Muscle layer of colon (tissue), 2 donors: ENCODE data around the gene LRRC8D.
"Not testable (repeated sequence)": the region's sequence is repeated elsewhere in the genome, so short reads cannot be mapped to it uniquely, and the experiment has no call there.

ENCODE experiments used
- H3K27ac ChIP-seq: one replicate; pipeline ENCODE4 v1.7.0; 2013; ENCODE audit warnings: low read depth, mild to moderate bottlenecking, low read length, moderate library complexity
- H3K27me3 ChIP-seq, 2 donors: one replicate each; pipeline ENCODE4 v1.7.0; 2013; ENCODE audit warnings: low read length in 2 of 2, mild to moderate bottlenecking in 2 of 2; ENCODE audit not compliant: insufficient read depth in 2 of 2, control insufficient read depth in 1 of 2
- H3K36me3 ChIP-seq: one replicate; pipeline ENCODE4 v1.7.0; 2013; ENCODE audit warnings: mild to moderate bottlenecking, low read length; ENCODE audit not compliant: insufficient read depth
- H3K4me1 ChIP-seq: one replicate; pipeline ENCODE4 v1.7.0; 2013; ENCODE audit warnings: mild to moderate bottlenecking, low read length; ENCODE audit not compliant: insufficient read depth
- H3K4me3 ChIP-seq, 2 donors: one replicate each; pipeline ENCODE4 v1.7.0; 2013; ENCODE audit warnings: low read length in 2 of 2, low read depth in 1 of 2, mild to moderate bottlenecking in 1 of 2, moderate library complexity in 1 of 2
- H3K9ac ChIP-seq: one replicate; pipeline ENCODE4 v1.7.0; 2013; ENCODE audit warnings: low read length
- H3K9me3 ChIP-seq: one replicate; pipeline ENCODE4 v1.7.0; 2013; ENCODE audit warnings: mild to moderate bottlenecking, low read length
- donor health status: abdominal sarcoma.
- donor health status: Adenocarcinoma of cecum.

The LRRC8D gene

GRCh38 chr1:89794406-89794805 is 26.4 kb upstream of the LRRC8D start:
- Histone ChIP-seq H3K9ac (no peak overlapping the region), H3K4me3 (no peak overlapping the region), H3K9me3 (no peaks in the 10 kb centered on the region), H3K27me3 (no peaks in the 10 kb centered on the region), H3K36me3 (no peaks in the 10 kb centered on the region), H3K4me1 (no peaks in the 10 kb centered on the region), H3K27ac (no peak overlapping the region)

GRCh38 chr1:89795571-89795970 is 25.3 kb upstream of the LRRC8D start:
- H3K27me3 ChIP-seq, H3K36me3 ChIP-seq, H3K9ac ChIP-seq, H3K9me3 ChIP-seq, H3K27ac ChIP-seq, H3K4me1 ChIP-seq, H3K4me3 ChIP-seq: not testable (repeated sequence)

DNA sequence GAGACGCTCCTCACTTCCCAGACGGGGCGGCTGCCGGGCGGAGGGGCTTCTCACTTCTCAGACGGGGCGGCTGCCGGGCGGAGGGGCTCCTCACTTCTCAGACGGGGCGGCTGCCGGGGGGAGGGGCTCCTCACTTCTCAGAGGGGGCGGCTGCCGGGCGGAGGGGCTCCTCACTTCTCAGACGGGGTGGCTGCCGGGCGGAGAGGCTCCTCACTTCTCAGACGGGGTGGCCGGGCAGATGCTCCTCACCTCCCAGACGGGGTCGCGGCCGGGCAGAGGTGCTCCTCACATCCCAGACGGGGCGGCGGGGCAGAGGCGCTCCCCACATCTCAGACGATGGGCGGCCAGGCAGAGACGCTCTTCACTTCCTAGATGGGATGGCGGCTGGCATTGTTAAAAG is 23.0 kb upstream of the LRRC8D start:
- H3K9ac ChIP-seq, H3K9me3 ChIP-seq, H3K4me1 ChIP-seq, H3K27me3 ChIP-seq, H3K36me3 ChIP-seq, H3K4me3 ChIP-seq, H3K27ac ChIP-seq: not testable (repeated sequence)

DNA sequence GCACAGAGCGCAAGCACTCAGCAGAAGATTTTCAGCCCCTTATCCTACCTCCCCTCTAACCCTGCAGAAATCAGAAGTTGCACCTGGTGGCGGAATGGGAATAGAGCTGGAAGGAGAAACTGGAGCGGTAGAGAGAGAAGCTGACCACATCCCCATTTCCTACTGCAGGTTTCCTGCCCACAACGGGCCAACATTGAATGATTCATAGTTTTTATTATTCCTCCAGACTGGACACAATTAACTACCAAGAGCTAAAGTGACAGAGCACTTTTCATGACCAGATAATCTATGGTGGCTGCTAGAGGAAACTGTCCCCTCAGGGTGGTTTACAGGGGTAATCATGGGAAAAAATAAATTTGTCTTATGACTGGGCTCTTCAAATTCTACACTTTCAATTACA is 21.3 kb upstream of the LRRC8D start:
- H3K9ac ChIP-seq, result no peak overlapping the region
- H3K27ac ChIP-seq, result no peak overlapping the region
- no peaks in the 10 kb centered on the region for H3K9me3 ChIP-seq
- H3K4me1 ChIP-seq, result no peaks in the 10 kb centered on the region
- H3K27me3 ChIP-seq, result no peaks in the 10 kb centered on the region
- no peaks in the 10 kb centered on the region for H3K36me3 ChIP-seq
- H3K4me3 ChIP-seq, result no peak overlapping the region

GRCh38 chr1:89800022-89800655 is 20.7 kb upstream of the LRRC8D start:
- no peaks in the 10 kb centered on the region for H3K9me3 ChIP-seq
- H3K36me3 ChIP-seq, result no peaks in the 10 kb centered on the region
- H3K4me1 ChIP-seq, result no peaks in the 10 kb centered on the region
- no peak overlapping the region for H3K9ac ChIP-seq
- H3K4me3 ChIP-seq, result no peak overlapping the region
- no peaks in the 10 kb centered on the region for H3K27me3 ChIP-seq
- H3K27ac ChIP-seq, result no peak overlapping the region

DNA sequence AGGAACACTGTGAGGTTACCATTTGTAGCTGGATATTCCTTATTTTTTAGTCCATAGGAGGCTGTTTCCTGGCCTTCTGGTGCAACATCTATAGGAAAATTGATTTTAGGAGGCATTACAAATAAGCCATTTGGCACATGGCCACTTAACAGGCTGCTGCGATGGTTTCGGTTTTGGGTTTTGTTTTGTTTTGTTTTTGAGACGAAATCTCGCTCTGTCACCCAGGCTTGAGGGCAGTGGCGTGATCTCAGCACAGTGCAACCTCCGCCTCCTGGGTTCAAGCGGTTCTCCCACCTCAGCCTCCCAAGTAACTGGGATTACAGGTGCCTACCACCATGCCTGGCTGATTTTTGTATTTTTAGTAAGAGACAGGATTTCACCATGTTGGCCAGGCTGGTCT is 20.1 kb upstream of the LRRC8D start:
- no peaks in the 10 kb centered on the region for H3K9me3 ChIP-seq
- H3K4me3 ChIP-seq, result no peak overlapping the region
- no peak overlapping the region for H3K27ac ChIP-seq
- H3K27me3 ChIP-seq, result no peaks in the 10 kb centered on the region
- no peaks in the 10 kb centered on the region for H3K36me3 ChIP-seq
- H3K9ac ChIP-seq, result no peak overlapping the region
- no peaks in the 10 kb centered on the region for H3K4me1 ChIP-seq

GRCh38 chr1:89802051-89802450 is 18.8 kb upstream of the LRRC8D start:
- Histone ChIP-seq H3K4me3 (no peak overlapping the region), H3K27me3 (no peaks in the 10 kb centered on the region), H3K27ac (no peak overlapping the region), H3K9ac (no peak overlapping the region), H3K4me1 (no peaks in the 10 kb centered on the region), H3K9me3 (no peaks in the 10 kb centered on the region), H3K36me3 (no peaks in the 10 kb centered on the region)

DNA sequence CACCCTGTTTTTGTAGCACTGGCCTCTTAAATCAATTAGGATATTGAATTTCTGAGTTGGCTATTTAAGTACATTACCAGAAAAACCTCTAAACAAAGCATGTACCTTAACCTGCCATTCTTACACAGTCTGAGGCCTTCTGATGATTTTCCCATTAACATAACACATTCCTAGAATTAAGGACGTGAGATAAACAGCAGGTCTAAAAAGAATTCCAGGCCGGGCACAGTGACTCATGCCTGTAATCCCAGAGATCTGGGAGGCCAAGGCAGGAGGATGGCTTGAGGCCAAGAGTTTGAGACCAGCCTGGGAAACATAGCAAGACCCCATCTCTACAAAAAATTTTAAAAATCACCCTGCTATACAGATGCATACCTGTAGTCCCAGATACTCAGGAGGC is 18.0 kb upstream of the LRRC8D start:
- H3K9me3 ChIP-seq, result no peaks in the 10 kb centered on the region
- no peaks in the 10 kb centered on the region for H3K4me1 ChIP-seq
- H3K9ac ChIP-seq, result no peak overlapping the region
- H3K36me3 ChIP-seq, result no peaks in the 10 kb centered on the region
- no peak overlapping the region for H3K4me3 ChIP-seq
- no peaks in the 10 kb centered on the region for H3K27me3 ChIP-seq
- H3K27ac ChIP-seq, result no peak overlapping the region

DNA sequence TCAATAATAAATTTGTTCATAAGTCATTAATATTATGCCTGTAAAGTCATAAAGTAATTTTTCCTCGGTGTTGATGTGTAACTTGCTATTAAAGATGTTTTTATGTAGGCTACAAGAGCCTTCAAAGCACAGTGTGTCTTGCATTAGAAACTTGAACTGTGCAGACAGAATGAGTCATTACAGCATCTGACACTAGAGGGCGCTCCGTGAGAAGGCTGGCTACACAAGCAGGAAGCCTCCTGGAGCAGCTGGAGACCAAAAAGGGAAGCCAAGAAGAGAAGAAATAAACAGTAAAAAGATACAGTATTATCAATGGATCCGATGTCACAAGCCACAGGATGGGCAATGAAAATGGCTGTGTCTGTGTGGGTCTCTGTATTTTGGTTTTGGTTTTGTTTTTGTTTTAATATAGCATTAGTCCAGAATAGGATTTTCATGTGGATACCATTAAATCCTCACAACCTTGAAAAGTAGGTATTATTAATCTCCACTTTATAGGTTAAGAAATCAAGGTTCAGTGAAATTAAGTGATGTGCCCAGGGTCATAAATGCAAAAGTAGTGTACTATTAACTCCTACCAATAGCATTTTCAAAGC is 16.1 kb upstream of the LRRC8D start:
- Histone ChIP-seq H3K36me3 (no peaks in the 10 kb centered on the region), H3K27me3 (no peaks in the 10 kb centered on the region), H3K9ac (no peak overlapping the region), H3K9me3 (no peaks in the 10 kb centered on the region), H3K4me3 (no peak overlapping the region), H3K27ac (no peak overlapping the region), H3K4me1 (peaks cover 15% of the 10 kb centered on the region)

- no peaks in the 10 kb centered on the region for H3K27me3 ChIP-seq
- peaks cover 22% of the 10 kb centered on the region for H3K4me1 ChIP-seq
- H3K9me3 ChIP-seq, result no peaks in the 10 kb centered on the region
- no peaks in the 10 kb centered on the region for H3K36me3 ChIP-seq
- no peak overlapping the region for H3K27ac ChIP-seq
- H3K9ac ChIP-seq, result no peak overlapping the region
- no peak overlapping the region for H3K4me3 ChIP-seq
Measured at GRCh38 chr1:89806616-89807015, 14.2 kb upstream of the LRRC8D start.

- peaks cover 31% of the 10 kb centered on the region for H3K4me1 ChIP-seq
Measured at GRCh38 chr1:89807503-89807902, 13.3 kb upstream of the LRRC8D start.

GRCh38 chr1:89807983-89808382 is 12.8 kb upstream of the LRRC8D start:
- Histone ChIP-seq H3K4me3 (no peak overlapping the region), H3K9me3 (no peaks in the 10 kb centered on the region), H3K27me3 (no peaks in the 10 kb centered on the region), H3K4me1 (peaks cover 35% of the 10 kb centered on the region), H3K9ac (no peak overlapping the region), H3K27ac (no peak overlapping the region), H3K36me3 (no peaks in the 10 kb centered on the region)

More at GRCh38 chr1:89807503-89807902, 13.3 kb upstream of the LRRC8D start:
- H3K4me3 ChIP-seq, result no peak overlapping the region
- H3K36me3 ChIP-seq, result no peaks in the 10 kb centered on the region
- no peak overlapping the region for H3K9ac ChIP-seq
- no peaks in the 10 kb centered on the region for H3K9me3 ChIP-seq
- H3K27ac ChIP-seq, result no peak overlapping the region
- no peaks in the 10 kb centered on the region for H3K27me3 ChIP-seq
